Measurements from ENCODE around the gene GRAMD2A.

DNA sequence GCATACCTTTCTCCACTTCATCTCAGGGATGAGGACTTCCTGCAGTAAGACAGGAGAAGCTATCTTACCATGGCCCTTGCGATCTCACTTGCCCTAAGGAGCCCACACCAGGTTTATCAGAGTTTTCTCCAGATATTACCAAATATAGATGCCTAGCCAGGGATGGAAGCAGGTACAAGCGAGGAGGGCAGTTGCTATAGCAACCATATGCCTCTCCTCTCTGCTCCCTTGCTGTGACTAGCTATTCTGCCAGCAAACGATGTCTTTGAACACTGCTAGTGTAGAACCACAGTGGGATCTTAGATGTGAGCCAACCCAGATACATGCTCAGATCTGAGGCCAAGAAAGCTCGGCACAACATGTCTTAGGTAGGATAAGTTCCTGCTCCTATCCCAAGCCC lies 33.9 kb downstream of the GRAMD2A start:
- TF ChIP-seq, protein P1, sequence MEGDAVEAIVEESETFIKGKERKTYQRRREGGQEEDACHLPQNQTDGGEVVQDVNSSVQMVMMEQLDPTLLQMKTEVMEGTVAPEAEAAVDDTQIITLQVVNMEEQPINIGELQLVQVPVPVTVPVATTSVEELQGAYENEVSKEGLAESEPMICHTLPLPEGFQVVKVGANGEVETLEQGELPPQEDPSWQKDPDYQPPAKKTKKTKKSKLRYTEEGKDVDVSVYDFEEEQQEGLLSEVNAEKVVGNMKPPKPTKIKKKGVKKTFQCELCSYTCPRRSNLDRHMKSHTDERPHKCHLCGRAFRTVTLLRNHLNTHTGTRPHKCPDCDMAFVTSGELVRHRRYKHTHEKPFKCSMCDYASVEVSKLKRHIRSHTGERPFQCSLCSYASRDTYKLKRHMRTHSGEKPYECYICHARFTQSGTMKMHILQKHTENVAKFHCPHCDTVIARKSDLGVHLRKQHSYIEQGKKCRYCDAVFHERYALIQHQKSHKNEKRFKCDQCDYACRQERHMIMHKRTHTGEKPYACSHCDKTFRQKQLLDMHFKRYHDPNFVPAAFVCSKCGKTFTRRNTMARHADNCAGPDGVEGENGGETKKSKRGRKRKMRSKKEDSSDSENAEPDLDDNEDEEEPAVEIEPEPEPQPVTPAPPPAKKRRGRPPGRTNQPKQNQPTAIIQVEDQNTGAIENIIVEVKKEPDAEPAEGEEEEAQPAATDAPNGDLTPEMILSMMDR (IDR thresholded peaks at IDR 0.05; ENCODE audit: poor library complexity): no peak
- TF ChIP-seq EZH2 (IDR thresholded peaks at IDR 0.05; ENCODE audit: borderline replicate concordance): no peak
